A673 (cell line): ENCODE measurements around the gene MON1B. TPM values are rescaled to one million over a fixed set of nuclear protein-coding genes. Genes with fewer than 3 reads are reported as not detected.
"Not testable (repeated sequence)": the region's sequence is repeated elsewhere in the genome, so short reads cannot be mapped to it uniquely, and the experiment has no call there.

Experiments used
- BruUV-seq: library from RNA; stranded (reverse); fragments of 400-500 nt; replicated peaks from 2 replicates; lab custom pipeline; 2021; lab: Mats Ljungman, UMichigan
- CTCF ChIA-PET: fragments of 300-600 bp; sonication (Branson Sonifier 250); formaldehyde crosslinking; loops from one replicate; lab custom pipeline; 2022; ENCODE audit warnings: antibody characterized with exemption; lab: Charles Lee
- POLR2A ChIA-PET: fragments of 300-600 bp; sonication (Branson Sonifier 250); formaldehyde crosslinking; loops from one replicate; lab custom pipeline; 2022; ENCODE audit warnings: antibody characterized with exemption; ENCODE audit not compliant: low non-redundant PET; lab: Charles Lee
- DNase-seq: peaks from one replicate; pipeline ENCODE4 v3.0.0-alpha.2; 2015; ENCODE audit warnings: low spot score
- H3K27ac ChIP-seq: fragments of 200-600 bp; sonication (generic); 2 replicates; pipeline ENCODE4 v1.5.1; 2016; ENCODE audit warnings: mixed run types, low read depth, mild to moderate bottlenecking, mixed read lengths, antibody characterized with exemption, low read length; ENCODE audit not compliant: poor library complexity, severe bottlenecking
- H3K27me3 ChIP-seq: fragments of 200-600 bp; sonication (generic); replicated peaks from 2 replicates; pipeline ENCODE4 v1.6.1; 2017; ENCODE audit warnings: mixed run types, low read depth, mild to moderate bottlenecking, mixed read lengths, antibody characterized with exemption, low read length; ENCODE audit not compliant: insufficient read depth, poor library complexity
- H3K36me3 ChIP-seq: fragments of 200-600 bp; sonication (generic); 2 replicates; pipeline ENCODE4 v1.6.1; 2016; ENCODE audit warnings: mixed run types, mild to moderate bottlenecking, mixed read lengths, antibody characterized with exemption, low read length; ENCODE audit not compliant: insufficient read depth, poor library complexity, severe bottlenecking
- H3K4me1 ChIP-seq: fragments of 200-600 bp; sonication (generic); 2 replicates; pipeline ENCODE4 v1.6.1; 2017; ENCODE audit warnings: mixed run types, mild to moderate bottlenecking, mixed read lengths, antibody characterized with exemption, low read length; ENCODE audit not compliant: insufficient read depth, poor library complexity, severe bottlenecking
- H3K4me3 ChIP-seq: fragments of 200-600 bp; sonication (generic); 2 replicates; pipeline ENCODE4 v1.5.1; 2016; ENCODE audit warnings: low read depth, mixed run types, mild to moderate bottlenecking, mixed read lengths, low read length; ENCODE audit not compliant: poor library complexity, severe bottlenecking
- H3K9me3 ChIP-seq: fragments of 200-600 bp; sonication (generic); 2 replicates; pipeline ENCODE4 v1.6.1; 2016; ENCODE audit warnings: mixed run types, low read depth, mild to moderate bottlenecking, mixed read lengths, antibody characterized with exemption, low read length; ENCODE audit not compliant: poor library complexity, severe bottlenecking
- EZH2 ChIP-seq: fragments of 200-600 bp; sonication (generic); IDR thresholded peaks from 2 replicates; pipeline ENCODE4 v1.6.1; 2017; ENCODE audit warnings: borderline replicate concordance, low read depth, mild to moderate bottlenecking, mixed read lengths, antibody characterized with exemption, low read length; ENCODE audit not compliant: poor library complexity, severe bottlenecking
- intact Hi-C: fragments of 100-400 bp; cut with micrococcal nuclease; formaldehyde crosslinking; loops from one replicate; pipeline ENCODE4 v1.10.0; 2022; ENCODE audit not compliant: unreplicated experiment
- total RNA-seq: library from RNA; stranded (reverse); gene quantifications from 2 replicates; pipeline ENCODE4 v1.2.3, GENCODE V29; 2021
- TF ChIP-seq, protein P1 (sequence below): fragments of 300-800, 200-600 bp; sonication (generic); conservative IDR thresholded peaks from 2 replicates; pipeline ENCODE4 v1.5.1; 2017; ENCODE audit warnings: low read depth, mild to moderate bottlenecking, antibody characterized with exemption, low read length, moderate library complexity, mixed read lengths

Gene MON1B
- total RNA-seq, 1 experiment from 2014 or later = 44.1 TPM

DNA sequence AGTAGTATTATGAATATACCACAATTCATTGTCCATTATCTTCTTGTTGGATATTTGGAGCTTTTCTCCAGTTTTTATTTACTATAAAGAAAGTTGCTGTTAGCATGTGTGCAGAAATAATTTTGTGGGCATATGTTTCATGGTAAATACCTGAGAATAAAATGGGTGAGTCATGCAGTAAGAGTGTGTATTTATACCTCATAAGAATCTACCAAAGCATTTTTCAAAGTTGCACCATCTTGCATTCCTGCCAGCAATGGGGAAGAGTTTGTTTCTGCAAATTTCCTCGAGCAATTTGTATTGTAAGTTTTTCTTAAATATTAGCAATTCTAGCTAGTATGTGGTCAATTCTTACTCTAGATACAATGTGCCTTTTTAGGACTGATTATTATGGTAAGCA is 7.9 kb upstream of the MON1B start:
- intact Hi-C loops = no loop called here
- CTCF ChIA-PET = no interaction called here

DNA sequence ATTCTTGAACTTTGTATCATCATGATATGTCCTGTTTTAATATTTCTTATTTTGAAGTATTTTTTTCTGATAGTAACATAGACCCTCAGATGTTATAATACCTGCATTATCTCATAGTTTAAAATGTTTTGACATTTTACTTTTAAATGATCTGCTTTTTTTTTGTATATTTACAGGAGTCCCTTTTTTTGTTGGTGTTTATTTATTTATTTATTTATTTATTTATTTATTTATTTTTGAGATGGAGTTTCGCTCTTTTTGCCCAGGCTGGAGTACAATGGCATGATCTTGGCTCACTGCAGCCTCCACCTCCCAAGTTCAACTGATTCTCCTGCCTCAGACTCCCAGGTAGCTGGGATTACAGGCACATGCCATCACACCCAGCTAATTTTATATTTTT is 4.7 kb upstream of the MON1B start:
- peaks cover 20% of the 10 kb centered on the region for H3K27me3 ChIP-seq
- POLR2A ChIA-PET, H3K9me3 ChIP-seq, H3K36me3 ChIP-seq, H3K4me3 ChIP-seq, H3K4me1 ChIP-seq, BruUV-seq, H3K27ac ChIP-seq, intact Hi-C loops, CTCF ChIA-PET, DNase-seq: not testable (repeated sequence)

More for the DNA sequence above, 7.9 kb upstream of the MON1B start:
- no TSS peak for BruUV-seq
- Histone ChIP-seq H3K27me3 (peaks cover 26% of the 10 kb centered on the region), H3K4me3 (no peak overlapping the region), H3K36me3 (no peaks in the 10 kb centered on the region), H3K4me1 (no peaks in the 10 kb centered on the region), H3K27ac (no peak overlapping the region), H3K9me3 (no peaks in the 10 kb centered on the region)
- POLR2A ChIA-PET = no interaction called here
- no peak for TF ChIP-seq EZH2
- TF ChIP-seq, protein P1, sequence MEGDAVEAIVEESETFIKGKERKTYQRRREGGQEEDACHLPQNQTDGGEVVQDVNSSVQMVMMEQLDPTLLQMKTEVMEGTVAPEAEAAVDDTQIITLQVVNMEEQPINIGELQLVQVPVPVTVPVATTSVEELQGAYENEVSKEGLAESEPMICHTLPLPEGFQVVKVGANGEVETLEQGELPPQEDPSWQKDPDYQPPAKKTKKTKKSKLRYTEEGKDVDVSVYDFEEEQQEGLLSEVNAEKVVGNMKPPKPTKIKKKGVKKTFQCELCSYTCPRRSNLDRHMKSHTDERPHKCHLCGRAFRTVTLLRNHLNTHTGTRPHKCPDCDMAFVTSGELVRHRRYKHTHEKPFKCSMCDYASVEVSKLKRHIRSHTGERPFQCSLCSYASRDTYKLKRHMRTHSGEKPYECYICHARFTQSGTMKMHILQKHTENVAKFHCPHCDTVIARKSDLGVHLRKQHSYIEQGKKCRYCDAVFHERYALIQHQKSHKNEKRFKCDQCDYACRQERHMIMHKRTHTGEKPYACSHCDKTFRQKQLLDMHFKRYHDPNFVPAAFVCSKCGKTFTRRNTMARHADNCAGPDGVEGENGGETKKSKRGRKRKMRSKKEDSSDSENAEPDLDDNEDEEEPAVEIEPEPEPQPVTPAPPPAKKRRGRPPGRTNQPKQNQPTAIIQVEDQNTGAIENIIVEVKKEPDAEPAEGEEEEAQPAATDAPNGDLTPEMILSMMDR = no peak
- DNase-seq = no peak

DNA sequence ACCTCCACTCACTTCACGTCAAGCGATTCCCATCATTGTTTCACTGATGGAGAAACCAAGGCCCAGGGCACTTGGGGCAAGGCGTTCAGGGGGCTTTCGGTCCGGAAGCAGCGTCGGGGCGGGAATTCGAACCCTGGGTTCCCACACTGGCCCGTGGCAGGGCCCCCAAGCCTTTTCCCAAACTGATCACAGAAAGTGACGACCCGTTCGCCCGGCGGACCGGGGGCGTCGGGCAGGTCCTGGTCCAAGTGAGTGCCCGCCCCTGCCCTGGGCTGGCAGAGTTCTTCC is 856 bp upstream of the MON1B start:
- TF ChIP-seq, protein P1 = no peak
- TF ChIP-seq EZH2 = no peak
- intact Hi-C loops = no loop called here
- TSS peak; percentile 90 for BruUV-seq
- Histone ChIP-seq H3K4me1 (peaks cover 5% of the 10 kb centered on the region), H3K9me3 (no peaks in the 10 kb centered on the region), H3K27ac (peak overlapping the region; percentile 97), H3K36me3 (no peaks in the 10 kb centered on the region), H3K4me3 (peak overlapping the region; percentile 77), H3K27me3 (peaks cover 4% of the 10 kb centered on the region)
- DNase-seq = no peak
- ChIA-PET CTCF (no interaction called here), POLR2A (no interaction called here)

DNA sequence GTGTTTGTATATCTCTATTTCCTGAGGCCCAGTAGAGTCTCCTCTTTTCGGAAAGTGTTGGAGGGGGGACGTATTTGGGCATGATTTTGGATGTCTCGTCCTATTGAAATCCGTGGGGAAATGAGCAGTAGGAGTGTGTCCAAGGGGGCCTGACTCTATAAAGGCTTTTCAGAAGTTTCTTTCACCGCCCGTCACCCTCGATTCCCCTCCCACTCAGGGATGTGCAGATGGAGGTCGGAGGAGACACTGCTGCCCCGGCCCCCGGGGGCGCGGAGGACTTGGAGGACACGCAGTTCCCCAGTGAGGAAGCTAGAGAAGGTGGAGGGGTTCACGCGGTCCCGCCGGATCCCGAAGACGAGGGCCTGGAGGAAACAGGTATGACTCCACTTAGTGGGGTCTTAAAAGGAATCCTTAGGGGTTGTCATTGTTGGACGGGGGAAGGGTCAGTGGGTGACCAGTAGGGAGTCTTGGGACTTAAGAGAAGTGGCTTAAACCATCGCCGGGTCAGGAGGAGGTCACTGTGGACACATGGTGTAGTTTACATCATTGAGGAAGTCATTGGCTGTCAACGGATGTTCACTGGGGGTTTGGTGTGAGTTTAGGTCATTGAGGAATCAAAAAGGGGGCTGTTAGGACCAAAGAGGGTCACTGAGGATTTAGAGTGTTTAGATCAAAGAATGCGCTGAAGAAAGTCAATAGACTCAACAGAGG is 424 bp downstream of the MON1B start:
- CTCF ChIA-PET = no interaction called here
- peaks cover 4% of the 10 kb centered on the region for H3K36me3 ChIP-seq
- POLR2A ChIA-PET = interaction anchor here (0.6 kb wide), 1 partner anchor 1395 kb away, joined by 3 read pairs; no protein-coding TSS in a partner anchor
- no peaks in the 10 kb centered on the region for H3K9me3 ChIP-seq
- intact Hi-C loops = no loop called here
- BruUV-seq = TSS peak; percentile 89
- peaks cover 5% of the 10 kb centered on the region for H3K4me1 ChIP-seq
- TF ChIP-seq, protein P1 = no peak
- no peak for TF ChIP-seq EZH2
- H3K27ac ChIP-seq = peak overlapping the region; percentile 97
- H3K27me3 ChIP-seq = no peaks in the 10 kb centered on the region
- no peak for DNase-seq
- peak overlapping the region; percentile 77 for H3K4me3 ChIP-seq
